HG02840 (cell line): ENCODE measurements around the gene ZNG1A.
"Not testable (repeated sequence)": the region's sequence is repeated elsewhere in the genome, so short reads cannot be mapped to it uniquely, and the experiment has no call there.

Experiments
- ATAC-seq: cut with Tn5 transposase; IDR thresholded peaks from one replicate; pipeline ENCODE4 v1.9.1; 2021; ENCODE audit warnings: mild to moderate bottlenecking, moderate library complexity, moderate number of reproducible peaks; ENCODE audit not compliant: unreplicated experiment, low FRiP score

Gene ZNG1A

DNA sequence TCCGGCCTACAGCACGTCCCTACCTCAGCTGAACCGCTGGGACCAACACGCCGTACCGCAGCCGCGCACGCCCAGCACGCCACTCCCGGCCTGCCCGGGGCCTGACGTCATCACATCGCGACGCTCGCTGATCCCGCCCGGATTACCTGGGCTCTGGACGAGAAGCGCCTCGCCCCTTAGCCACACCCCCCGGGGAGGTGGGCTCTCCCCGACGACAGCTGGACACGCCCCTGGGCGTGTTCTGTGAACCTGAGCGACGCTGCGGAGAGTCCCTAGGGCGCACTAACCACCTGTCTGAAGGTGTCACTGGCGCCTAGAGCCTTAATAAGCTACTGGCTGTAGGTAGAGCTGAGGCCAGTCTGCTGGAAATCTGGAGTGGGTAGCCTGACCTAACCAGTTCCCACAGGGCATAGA is at the start of gene ZNG1A:
ZNG1A (minus strand) TSS at position 87 of the 414 bp plus-strand sequence. CDS start 87 bp downstream, outside the sequence.
- ATAC-seq: not testable (repeated sequence)

- no peak for ATAC-seq
Measured at GRCh38 chr9:227860-228259, 49.0 kb upstream of the ZNG1A start.

DNA sequence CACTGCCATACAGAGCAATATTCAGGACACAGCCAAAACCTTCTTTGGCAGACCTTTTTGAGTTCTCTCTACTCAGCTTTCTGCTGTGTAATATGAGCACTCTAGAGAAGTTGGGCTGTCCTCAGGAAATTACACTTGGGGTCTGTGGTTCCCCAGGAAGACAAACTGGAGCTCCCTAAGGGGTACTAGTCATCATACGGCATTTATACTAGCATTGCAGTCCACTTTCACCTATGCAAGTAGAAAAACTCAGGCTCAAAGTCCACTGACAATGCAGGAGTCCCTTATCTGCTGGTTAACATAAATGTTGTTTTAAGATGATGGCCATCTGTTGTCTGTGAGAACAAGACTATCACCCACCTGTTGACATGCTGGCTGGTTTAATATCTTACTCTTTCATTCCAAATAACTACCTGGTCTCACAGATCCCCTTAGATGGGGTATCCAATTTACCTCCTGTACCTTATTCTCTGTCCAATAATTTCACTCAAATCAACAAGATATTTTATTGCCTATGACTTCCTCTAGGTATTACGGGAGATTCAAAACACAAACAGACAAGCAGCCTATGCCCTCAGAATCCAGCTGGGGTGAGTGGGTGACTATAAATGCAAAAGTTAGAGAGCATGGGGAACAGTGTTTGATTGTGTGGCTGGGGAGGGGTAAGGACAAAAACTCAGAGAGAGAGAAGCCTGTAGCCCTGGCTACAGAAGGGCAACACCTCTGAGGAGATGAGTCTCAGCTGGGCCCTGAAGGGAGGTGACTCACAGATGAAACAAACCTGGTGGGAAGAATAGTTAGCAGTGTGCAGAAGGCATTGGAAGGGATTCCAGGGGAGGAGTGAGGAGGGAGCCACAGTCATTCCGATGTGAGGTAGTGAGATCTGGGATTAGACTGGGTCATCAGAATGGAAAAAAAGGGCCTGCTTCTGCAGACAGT is 46.0 kb upstream of the ZNG1A start:
- no peak for ATAC-seq

GRCh38 chr9:224026-224425 is 45.2 kb upstream of the ZNG1A start:
- no peak for ATAC-seq

DNA sequence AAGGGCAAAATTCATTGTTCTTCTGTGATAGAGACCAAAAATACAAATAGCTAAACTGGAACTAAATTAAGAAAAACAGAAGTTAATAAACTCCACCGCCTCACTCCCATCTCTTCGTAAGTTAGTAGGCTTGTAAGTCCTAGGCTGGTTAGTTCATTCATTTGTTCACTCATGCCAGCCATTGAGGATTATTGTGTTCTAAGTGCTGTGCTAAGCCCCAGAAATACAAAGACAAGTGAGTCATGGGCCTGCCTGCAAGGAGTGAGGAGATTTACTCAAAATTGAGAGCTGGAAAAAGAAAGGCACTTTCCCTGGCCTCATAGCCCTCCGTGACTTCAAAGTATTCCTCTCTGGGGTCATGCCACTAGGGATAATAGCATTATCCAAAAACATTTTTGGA is 44.3 kb upstream of the ZNG1A start:
- ATAC-seq: no peak

DNA sequence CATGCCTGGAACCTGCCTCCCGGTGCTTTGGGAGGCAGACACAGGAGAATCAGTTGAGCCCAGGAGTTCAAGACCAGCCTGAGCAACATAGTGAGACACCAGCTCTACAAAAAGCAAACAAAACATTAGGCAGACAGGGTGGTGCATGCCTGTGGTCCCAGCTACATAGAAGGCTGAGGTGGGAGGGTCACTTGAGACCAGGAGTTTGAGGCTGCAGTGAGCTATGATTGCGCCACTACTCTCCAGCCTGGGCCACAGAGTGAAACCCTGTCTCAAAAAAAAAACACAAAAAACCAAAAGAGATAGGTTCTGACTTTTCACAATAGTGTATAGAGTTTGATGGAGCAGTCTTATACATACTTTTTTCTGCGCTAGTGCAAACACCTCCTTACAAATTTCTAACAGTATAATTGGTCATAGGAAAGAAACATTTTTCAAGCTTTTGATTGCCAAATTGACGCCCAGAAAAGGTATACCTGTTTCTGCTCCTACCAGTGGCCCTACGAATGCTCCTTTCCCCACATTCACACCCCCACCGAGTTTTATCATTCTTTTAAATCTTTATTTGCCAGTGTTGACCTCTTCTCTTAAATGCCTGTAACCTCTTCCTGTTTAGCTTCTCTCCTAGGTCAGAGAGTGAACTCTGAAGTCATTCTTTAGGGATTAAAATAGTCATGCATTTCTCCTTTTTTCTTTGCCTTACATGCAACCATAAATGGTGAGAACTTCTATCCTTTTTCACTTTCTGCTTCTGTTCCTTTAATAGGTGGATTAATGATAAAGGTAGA is 43.3 kb upstream of the ZNG1A start:
- ATAC-seq: no peak

- ATAC-seq: no peak
Measured at GRCh38 chr9:219670-220365, 41.0 kb upstream of the ZNG1A start.

GRCh38 chr9:219036-219435 is 40.2 kb upstream of the ZNG1A start:
- ATAC-seq: not testable (repeated sequence)

GRCh38 chr9:217950-218349 is 39.1 kb upstream of the ZNG1A start:
- ATAC-seq: no peak

- no peak for ATAC-seq
Measured at GRCh38 chr9:216866-217265, 38.0 kb upstream of the ZNG1A start.

GRCh38 chr9:215631-216155 is 36.8 kb upstream of the ZNG1A start:
- no peak for ATAC-seq

DNA sequence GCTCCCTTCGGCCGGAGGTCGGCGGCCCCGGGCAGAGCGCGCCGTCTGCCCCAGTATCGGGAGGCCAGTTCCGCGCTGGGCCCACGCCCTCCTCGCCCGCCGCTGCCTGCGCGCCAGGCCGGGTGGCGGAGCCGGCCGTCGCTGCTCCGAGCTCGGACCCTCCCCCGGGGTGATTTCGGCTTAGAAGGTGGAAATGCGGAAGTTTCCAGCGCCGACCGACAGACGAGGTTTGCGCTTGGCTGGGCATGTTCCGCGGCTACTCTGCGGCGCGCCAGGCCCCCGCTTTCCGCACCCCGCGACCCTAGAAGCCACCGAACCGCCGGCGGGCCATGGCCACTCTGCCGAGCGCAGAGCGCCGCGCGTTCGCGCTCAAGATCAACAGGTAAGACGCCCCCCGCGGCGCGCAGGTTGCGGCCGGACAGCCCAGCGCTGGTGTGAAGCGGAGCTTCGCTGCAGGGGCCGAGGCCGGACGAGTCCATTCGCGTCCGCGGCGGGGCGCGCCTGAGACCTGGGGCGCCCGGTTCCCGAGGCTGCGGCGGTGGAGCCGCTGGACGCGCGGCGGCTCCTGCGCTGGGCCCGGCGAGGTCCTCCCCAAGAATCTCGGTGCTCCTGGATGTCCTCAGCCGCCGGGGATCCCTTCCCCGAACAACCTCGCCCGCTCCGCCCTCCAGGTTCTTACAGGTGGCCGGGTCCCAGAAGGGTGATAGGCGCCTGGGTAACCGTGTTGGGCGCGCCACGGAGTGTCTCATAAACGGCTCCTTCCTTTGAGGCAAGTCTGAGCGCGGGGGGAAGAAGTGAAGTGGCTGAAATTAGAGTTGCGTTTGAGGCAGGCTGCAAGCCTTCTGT is 36.0 kb upstream of the ZNG1A start, which contains the start of gene DOCK8:
DOCK8 (plus strand) TSS at position 218 of the 846 bp plus-strand sequence; CDS start at position 330, 112 bp downstream.
- ATAC-seq: peak; percentile 85

DNA sequence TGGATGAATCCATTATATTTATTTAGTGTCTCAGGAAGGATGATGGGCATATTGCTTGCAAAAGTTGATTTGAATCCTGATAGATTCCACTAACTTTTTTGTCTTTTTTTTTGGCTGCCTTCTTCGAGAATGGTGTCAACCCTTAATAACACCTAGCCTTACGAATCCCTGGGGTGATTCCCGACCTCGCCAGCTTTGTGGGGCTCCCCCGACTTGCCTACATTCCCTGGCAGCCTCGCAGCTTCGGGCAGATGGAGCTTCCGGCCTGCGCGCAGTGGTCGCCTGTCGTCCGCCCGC is 35.4 kb upstream of the ZNG1A start:
- no peak for ATAC-seq

- ATAC-seq: not testable (repeated sequence)
Measured at GRCh38 chr9:213901-214300, 35.0 kb upstream of the ZNG1A start.

DNA sequence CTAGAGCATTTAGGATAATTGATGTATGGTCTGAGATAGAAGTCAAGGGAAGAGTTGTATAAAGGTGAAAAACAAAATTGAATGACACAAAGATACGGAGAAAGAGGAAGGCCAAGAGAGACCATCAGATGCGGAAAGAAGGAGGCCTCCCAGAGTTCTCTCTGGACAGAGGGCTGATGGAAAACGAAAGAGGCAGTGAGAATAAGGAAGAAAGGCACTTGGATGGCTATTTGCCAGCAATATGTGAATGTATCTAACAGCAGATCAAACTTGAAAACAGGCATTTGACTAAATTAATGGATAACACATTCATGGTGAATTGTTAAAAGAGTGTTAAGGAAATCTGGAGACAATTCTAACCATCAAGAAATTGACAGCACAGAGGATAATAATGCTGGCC is 33.4 kb upstream of the ZNG1A start:
- no peak for ATAC-seq

DNA sequence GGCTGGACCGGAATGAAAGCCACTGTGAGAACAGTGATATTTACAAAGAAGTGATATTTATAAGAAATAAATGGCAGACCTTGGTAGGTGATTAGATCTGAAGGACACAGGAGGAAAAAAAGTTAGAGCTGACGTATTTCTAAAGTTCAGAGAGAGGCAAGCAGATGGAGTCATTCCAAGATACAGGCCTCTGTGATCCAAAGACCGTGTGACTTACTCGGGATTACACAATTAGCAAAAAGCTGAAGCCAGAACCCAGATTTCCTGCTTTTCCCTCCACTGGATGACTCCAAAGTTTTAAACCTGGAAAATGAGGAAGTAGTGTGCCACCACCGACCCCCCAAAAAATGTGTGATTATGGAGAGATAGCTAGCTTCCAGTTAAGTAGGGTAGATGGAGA is 32.7 kb upstream of the ZNG1A start:
- ATAC-seq: no peak

GRCh38 chr9:211036-211435 is 32.2 kb upstream of the ZNG1A start:
- no peak for ATAC-seq

DNA sequence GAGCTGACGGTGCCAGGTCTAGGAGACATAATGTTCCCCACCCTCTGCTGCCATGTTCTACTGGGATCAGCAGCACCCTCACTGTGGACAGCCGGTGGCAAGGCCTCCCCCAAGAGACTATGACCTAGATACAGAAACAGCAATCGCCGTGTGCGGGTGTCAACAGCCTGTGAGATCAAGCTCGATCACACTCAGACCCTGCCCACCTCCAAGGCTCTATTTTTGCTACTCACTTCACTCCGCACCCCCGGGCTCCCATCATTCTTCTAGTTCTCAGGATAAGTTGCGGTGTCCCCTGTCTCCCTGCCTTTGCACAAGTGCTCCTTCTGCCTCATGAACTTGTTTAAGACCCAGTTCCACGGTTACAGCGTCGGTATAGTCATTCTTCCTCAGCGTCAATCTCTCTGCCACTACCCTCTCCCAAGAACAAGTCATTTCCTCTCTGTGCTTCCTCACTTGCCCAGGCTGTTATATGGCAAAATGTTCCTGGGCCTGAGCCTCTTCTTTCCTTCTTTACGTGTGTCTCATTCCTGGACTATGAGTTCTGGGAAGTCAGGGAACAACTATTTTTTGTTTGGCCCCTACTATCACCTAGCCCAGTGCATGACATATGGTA is 30.4 kb upstream of the ZNG1A start:
- ATAC-seq: no peak

- no peak for ATAC-seq
Measured at GRCh38 chr9:206481-206880, 27.6 kb upstream of the ZNG1A start.
